DLD1 (cell line): ENCODE measurements around the gene AWAT1.
"Not testable (repeated sequence)": the region's sequence is repeated elsewhere in the genome, so short reads cannot be mapped to it uniquely, and the experiment has no call there.

Experiments
- in situ Hi-C: cut with HindIII; loops from 2 replicates; pipeline ENCODE4 v1.10.0; 2017; ENCODE audit warnings: low sequenced_read_pairs

The AWAT1 gene

DNA sequence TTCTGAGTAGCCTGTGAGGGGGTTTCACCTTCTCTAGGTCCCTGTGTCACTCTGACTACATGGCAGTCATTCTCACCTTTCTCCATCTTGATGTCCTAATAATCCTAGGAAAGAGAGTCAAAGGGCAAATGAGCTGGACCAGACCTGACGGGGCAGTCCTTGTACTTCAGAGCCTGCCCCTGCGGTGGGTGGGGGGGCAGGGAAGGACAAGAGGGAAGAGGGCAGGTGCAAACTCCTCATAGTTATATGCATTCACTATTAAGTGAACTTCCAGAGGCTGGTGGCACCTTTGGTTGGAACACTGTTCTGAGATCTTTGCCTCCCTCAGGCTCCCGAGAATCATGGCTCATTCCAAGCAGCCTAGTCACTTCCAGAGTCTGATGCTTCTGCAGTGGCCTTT lies at the start of gene AWAT1:
Gene AWAT1, plus strand, starts transcription at position 301 of the 400 bp plus-strand sequence. Its CDS starts 41 bp downstream, at position 342.
- in situ Hi-C loops = no loop called here

DNA sequence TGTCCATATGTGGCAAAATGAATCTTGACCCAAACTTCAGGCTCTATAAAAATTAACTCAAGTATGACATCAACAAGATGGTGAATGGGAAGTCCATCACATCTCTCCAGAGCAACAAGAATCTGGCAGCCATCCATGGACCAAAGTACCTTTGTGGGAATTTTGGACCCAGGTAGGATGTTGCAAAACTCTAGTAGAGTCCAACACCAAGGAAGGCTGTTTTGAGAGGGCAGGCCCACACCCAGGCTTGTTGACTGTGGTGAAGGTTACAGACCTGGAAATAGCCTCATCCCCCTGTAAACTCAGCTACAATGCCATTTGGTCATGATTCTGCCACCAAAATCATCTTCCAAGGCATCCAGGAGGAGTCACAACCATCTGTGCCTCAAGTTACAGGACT lies 44.2 kb upstream of the AWAT1 start:
- in situ Hi-C loops = no loop called here

DNA sequence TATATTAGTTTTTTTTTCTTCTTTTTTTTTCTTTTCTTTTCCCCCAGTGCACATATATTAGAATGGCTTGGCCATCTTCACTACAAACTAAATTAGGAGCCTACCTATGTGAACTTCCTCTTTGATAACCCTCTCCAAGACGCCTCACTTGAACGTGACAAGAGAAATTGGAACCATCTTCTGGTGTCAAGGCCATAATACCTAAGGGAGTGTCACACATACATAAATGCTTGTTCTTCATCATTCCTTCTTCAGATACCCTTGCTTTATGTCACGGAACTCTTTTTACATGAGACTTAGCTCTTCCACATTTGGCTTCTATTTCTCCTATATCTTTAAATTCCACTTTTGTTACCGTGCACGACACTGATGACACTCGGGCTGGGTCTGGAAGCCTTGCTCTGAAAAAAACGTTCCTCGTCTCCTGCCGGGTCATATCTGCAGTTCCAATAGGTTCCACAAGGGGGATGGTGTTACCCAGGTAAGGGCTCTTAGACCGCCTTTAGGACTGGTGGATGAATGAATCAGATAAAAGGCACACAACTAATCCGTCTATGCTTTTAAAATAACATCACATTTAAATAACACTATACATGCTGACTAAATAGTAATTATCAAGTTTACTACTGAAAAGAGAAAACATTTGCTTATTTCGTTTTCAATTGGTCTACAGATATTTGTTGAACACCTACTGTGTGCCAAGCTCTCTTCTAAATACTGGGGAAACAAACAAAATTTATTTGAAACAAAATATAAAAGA lies 37.3 kb upstream of the AWAT1 start:
- in situ Hi-C loops = no loop called here

DNA sequence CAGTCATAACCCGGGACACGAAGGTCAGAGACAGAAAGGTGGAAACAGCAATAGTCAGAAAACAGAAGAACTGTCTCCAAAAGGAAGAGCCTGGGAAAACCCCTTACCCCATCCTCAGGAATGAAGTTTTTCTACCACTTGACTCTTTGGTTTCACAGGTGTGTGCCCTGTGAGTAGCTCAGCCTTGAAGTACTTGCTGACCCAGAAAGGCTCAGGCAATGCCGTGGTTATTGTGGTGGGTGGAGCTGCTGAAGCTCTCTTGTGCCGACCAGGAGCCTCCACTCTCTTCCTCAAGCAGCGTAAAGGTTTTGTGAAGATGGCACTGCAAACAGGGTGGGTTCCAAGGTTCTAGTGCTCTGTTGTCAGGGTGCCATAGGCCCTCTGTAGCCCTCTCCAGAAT lies 32.7 kb upstream of the AWAT1 start:
- in situ Hi-C loops = no loop called here

DNA sequence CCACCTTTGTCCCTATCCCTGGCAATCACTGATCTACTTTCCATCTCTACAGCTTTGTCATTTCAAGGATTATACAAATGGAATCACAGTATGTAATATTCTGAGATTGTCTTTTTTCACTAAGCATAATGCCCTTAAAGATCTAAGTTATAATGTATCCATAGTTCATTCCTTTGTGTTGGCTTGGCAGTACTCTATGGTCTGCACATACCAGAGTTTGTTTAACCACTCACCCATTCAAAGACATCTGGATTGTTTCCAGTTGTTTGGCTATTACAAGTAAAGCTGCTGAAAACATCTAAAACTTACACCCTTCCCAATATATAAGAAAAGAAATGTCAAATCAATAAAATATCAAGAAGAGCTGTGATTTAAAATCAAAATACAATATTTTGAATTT lies 26.0 kb upstream of the AWAT1 start:
- in situ Hi-C loops = no loop called here

DNA sequence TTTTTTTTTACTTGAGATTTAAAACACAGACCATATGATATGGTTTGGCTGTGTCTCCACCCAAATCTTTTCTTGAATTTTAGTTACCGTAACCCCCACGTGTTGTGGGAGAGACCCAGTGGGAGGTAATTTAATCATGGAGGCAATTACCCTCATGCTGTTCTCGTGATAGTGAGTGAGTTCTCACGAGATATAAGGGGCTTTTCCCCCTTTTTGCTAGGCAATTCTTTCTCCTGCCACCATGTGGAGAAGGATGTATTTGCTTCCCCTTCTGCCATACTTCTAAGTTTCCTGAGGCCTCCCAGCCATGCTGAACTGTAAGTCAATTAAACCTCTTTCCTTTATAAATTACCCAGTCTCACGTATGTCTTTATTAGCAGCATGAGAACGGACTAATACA lies 24.9 kb upstream of the AWAT1 start:
- in situ Hi-C loops = not testable (repeated sequence)

DNA sequence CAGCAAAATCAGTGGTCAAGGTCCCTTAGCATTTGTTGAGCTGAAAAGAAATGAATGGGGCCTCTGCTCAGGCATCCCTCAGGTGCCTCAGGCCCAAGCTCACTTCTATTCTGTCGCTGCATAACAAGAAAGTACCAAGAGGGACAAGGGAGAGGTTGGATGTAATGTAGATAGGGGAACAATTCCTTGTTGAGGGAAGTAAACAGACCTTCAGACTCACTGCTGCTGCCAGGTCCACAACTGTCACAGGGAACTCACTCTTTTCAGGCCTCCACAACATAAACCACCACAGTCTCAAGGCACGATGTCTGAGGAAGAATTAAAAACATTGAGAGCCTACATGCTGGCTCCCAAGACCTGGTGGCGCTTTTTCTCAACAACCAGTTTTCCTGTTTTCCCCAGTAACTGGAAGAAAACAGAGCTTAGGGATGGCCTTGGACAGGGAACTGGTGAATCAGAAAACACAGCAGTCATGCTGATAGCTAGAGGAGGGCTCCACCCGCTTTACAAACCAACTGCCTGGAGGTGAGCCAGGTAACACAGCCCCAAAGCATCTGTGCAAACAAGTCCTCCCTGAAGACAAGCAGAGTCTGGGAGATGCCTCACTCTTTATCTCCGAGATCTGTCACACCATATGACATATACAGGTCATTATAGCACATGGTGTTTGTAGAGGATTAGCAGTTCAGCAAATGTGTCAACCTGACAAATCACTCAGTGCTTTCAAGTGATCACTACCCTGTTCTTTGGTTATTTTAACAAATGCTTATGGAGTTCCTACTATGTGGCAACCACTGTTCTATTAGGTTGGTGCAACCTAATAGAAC lies 14.3 kb upstream of the AWAT1 start:
- in situ Hi-C loops = no loop called here

DNA sequence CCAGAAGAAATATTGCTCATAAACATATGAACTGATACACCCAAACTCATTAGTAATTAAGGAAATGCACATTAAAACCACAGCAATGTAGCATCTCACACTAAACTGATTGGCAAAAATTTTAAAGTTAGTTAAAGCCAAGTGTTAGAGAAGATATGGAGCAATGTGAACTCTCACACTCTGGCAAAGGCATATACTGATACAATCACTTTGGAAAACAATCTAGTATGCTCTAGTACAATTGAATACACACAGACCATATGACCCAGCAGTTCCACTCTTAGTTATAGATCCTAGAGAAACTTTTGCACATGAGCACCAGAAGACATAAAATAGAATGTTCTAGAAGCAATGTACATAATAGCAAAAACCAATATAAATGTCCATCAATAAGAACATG lies 8.4 kb upstream of the AWAT1 start:
- in situ Hi-C loops = no loop called here

DNA sequence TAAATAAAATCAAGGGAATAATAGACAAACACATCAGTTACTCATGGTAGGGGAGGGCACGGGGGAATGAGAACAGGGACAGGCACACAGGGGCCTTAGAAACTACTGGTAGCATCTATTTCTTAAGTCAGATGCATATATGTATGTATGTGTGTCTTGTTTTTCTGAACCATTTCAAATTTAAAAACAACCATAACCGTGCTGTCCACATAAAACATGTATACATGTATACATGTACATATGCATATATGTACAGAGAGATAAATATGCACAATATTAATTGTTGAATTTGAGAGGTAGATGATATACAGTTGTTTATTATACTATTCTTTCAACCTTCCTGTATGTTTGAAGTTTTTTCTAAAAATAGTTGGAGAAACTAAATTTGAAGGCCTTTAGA lies 7.8 kb upstream of the AWAT1 start:
- in situ Hi-C loops = no loop called here

DNA sequence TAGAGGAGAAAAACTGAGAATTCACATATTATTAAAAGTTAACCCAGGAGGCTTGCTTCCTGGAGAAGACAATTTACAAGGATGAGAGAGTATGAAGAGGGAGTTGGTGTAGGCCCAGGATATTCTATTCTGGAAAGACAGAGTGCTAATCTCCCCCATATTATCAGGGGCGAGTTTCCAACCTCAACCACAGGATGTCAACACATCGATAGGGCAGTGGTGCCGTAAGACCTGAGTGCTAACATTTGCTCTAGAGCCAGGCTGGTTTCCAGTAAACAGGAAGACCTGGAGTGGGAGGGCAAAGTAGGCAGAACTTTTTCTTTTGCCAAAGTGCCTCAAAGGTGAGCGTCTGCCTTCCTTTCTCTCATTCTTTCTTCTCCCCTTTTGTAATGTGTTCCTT lies 2.8 kb upstream of the AWAT1 start:
- in situ Hi-C loops = no loop called here

DNA sequence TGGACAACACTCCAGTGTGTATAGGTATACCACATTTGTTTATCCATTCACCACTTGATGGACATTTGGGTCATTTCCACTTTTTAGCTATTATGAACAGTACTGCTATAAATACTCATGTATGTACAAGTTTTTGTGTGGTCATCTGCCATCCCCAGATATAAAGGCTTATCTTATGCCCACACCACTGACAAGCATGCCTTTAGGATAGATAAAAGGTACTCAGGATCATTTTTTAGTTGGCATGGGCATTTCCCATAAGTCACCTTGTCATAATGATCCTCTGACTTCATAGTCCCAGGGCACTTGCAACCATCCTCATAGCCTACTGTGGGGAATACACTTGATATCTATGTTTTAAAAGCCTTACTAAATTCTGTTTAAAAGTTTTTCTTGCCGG lies 6.3 kb downstream of the AWAT1 start:
- in situ Hi-C loops = no loop called here

DNA sequence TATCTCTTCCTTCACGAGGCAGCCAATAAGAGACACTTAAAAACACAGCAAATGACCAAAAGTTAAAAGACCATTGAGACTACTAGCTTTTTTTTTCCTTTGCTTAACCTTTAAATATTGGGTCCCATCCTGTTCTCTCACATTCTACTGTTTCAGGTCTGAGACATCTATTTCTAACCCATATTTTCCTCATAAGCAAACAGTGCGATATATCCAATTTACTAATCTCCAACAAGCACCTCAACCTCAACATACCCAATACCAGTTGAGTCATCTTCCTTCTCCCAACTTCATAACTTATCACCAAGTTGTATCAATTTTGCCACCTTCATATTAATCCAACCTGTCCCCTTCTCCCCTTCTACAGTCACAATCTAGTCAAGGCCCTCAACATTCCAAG lies 7.0 kb downstream of the AWAT1 start:
- in situ Hi-C loops = no loop called here

DNA sequence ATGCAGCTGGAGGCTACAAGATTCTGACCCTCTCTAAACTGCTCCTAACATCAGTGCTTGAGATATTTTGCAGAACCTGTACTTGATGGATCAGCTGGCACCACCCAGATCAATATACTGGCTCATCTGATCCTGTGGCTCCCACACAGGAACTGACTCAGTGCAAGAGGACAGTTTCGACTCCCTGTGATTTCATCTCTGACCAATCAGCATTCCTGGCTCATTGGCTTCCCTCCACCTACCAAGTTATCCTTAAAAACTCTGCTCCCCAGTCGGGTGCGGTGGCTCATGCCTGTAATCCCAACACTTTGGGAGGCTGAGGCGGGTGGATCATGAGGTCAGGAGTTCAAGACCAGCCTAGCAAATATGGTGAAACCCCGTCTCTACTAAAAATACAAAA lies 9.1 kb downstream of the AWAT1 start:
- in situ Hi-C loops = not testable (repeated sequence)

DNA sequence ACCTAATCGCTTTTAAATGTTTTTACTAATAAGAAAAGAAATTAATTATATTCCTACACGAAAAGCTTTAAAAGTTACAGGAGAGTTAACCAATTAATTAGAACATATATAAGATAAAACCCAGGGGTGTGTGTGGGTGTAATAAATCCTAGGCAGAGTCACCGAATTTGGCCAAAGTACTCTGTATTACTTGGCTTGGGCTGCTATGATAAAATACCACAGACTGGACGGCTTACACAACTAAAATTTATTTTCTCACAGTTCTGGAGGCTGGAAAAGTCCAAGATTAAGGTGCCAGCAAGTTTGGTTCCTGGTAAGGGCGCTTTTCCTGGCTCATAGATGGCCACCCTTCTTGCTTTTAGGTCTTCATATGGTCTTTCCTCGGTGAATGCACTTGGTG lies 10.4 kb downstream of the AWAT1 start:
- in situ Hi-C loops = no loop called here

DNA sequence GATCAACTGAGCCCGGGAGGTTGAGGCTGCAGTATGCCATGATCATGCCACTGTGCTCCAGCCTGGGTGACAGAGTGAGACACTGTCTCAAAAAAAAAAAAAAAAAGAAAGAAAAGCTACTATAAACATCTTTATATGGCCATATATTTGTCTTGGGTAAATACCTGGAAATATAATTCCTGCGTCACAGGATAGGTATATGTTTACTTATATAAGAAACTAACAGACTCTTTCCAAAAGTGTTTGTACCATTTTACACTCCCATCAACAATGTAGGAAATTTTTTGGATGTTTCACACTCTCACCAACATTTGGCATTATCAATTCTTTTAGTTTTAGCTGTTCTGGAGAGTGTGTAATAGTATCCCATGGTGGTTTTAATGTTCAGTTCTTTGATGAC lies 12.8 kb downstream of the AWAT1 start:
- in situ Hi-C loops = no loop called here

DNA sequence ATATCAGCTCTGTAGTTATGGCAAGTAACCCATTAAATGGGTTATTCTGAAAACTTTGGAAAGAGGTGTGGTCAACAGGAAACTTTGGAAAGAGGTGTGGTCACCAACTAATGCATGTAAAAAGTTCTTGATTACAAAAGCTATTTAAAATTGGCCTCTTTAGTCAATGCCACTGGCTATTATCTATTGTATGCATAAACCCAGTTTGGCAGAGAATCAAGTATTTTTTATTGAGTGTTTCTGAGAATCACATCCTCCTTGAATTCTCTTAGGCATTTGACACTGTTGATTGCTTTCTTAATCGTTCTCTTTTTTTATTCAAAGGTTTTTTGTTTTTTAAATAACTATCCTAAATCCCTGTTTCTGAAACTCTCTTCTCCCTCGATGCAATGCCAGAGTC lies 18.0 kb downstream of the AWAT1 start:
- in situ Hi-C loops = no loop called here

DNA sequence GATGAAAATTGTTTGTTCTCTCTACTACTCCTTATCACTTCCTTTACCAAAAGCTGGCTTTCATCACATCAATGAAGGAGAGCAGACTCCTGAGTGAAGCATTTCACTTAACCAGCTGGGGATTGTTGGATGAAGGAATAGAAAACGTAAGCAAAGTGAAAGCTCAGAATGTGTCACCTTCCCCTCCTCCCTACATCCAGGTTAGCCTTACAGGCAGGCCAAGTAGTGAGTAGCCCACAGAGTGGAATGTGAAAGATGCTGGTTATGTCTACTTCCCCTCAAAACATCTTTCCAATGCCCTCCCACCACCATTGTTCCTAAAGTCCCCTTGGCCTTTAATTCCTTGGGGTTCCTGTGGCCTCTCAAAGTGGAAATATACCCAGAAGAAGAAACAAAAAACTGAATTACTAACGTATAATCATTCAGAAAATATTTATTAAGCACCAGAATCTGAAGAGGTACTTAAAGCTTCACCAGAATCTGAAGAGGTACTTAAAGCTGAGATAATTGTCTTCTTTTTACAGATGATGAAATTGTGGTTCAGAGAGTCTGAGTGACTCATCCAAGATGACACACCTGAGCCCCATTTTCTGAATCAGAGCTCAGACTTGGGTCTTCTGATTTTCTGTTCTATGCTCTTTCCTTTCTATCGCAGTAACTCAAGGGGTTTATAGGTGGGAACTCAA lies 19.1 kb downstream of the AWAT1 start:
- in situ Hi-C loops = no loop called here

DNA sequence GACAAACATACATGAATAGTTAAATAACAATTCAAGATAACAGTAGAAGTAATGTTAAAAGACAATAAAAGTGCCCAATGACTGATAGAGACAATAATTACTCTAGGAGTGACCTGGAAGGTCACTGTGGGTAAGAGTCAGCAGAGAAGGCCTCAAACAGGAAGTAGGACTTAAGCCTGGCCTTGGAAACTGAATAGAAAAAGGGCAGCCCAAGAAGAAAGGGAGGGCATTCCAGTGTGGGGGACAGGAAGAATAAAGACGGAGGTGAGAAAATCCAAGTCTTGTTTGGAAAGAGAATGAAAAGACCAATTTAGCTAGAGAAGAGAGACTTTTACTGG lies 19.6 kb downstream of the AWAT1 start:
- in situ Hi-C loops = no loop called here

DNA sequence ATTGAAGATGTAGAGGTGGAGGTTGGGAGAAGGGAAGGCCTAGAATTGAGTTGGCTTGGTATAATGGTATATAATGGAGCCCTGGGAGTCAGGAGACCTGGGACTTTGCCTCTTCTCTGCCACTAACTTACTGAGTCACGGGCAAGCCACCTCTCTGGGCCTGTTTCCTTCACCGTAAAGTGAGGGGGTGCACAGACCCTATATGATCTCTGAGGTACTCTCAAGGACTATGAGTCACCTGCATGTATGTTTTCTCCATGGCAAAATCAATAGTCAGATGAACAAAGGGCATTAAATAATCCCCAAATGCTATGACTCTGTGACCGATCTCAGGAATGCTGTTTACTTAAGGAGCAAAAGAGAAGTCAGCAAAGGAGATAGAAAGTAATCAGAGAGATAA lies 20.5 kb downstream of the AWAT1 start:
- in situ Hi-C loops = no loop called here

DNA sequence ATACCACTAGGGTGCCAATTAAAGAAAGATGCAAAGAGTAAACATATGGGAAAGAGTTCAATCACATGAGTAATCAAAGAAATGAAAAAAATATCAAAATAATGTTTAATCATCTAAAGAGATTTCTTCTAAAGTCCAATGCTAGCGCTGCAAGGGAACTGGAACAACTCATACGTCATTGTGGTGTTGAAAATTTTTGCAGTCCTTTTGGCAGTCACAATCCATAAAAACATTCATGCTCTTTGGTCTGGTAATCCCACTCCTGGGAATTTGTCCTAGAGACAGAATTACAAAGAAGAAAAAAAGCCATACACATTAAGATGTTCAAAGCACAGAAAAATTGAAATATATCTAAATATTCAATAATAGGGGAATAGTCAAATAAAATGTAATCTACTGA lies 21.0 kb downstream of the AWAT1 start:
- in situ Hi-C loops = no loop called here

DNA sequence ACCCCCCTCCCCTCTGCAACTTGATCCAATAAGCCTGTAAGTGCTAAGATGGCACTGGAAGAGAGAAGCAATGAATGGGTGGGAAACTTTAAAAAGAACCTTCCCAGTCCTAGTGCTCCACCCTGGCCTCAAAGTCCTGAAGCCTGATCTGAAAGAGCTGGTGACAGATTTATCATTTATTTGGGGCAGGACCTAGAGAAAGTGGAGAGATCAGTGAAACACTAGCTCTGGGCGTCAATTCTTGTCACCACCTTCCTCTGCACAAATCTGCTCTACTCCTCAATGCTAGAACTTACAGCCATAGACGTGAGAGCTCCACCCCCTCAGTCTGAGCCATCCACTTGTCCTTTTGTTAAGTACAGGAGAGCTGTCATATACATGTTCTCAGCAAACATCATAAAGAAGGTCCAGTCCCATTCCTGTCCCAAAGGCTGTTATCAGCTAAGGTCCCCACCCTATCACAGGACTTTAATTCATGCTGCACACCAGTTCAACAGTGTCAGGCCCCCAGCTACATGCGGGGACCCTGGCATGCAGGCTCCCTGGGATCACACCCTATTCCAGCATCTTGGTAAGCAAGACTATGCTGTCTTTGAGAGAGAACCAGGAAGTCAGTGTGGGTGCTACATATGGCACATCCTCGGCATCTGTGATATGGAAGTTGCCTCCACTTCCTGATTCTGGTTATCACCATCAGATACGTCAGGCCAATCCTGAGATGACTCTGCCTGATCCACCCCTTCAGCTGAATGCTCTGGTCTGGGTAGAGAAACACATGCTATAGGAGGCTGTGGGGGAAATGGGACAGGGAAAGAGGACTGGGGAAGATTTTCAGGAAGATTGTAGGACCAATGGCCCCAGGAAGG lies 23.2 kb downstream of the AWAT1 start:
- in situ Hi-C loops = no loop called here
